HFFc6 (cell line): ENCODE results near the gene PRSS57. TPM values are rescaled to one million over a fixed set of nuclear protein-coding genes. Genes with fewer than 3 reads are reported as not detected.

Experiments used
- DNase-seq: peaks from one replicate; pipeline ENCODE4 v3.0.0-alpha.2; 2018
- H3K27ac Mint-ChIP-seq: 2 replicates; pipeline ENCODE4 v1.8.0; 2020; ENCODE audit warnings: mild to moderate bottlenecking, mixed read lengths
- H3K27me3 Mint-ChIP-seq: 2 replicates; pipeline ENCODE4 v1.8.0; 2021; ENCODE audit warnings: mild to moderate bottlenecking, moderate library complexity, mixed read lengths; ENCODE audit not compliant: insufficient read depth
- H3K36me3 Mint-ChIP-seq: 2 replicates; pipeline ENCODE4 v1.8.0; 2021; ENCODE audit warnings: low read depth, mixed read lengths
- H3K4me1 Mint-ChIP-seq: 2 replicates; pipeline ENCODE4 v1.8.0; 2020; ENCODE audit warnings: low read depth, mixed read lengths
- H3K4me3 Mint-ChIP-seq: 2 replicates; pipeline ENCODE4 v1.8.0; 2020; ENCODE audit warnings: mild to moderate bottlenecking, moderate library complexity, mixed read lengths
- H3K9me3 Mint-ChIP-seq: 2 replicates; pipeline ENCODE4 v1.8.0; 2020; ENCODE audit warnings: mild to moderate bottlenecking, mixed read lengths
- CTCF ChIP-seq: fragments of 200-600 bp; sonication (generic); IDR thresholded peaks from 2 replicates; pipeline ENCODE4 v1.5.0; 2021; ENCODE audit warnings: antibody characterized with exemption, mild to moderate bottlenecking
- total RNA-seq, 6 experiments: library from RNA; stranded (reverse); fragmentation: NEBNext Ultra II Directional; extraction: Animal tissue kit (Norgen Biotek cat#: 25700); gene quantifications; 2 replicates in 1 of 6; 3 replicates in 5 of 6; pipeline ENCODE4 v1.2.3, GENCODE V29; 2021

Gene PRSS57
- total RNA-seq, 6 experiments from 2014 or later: not detected

- Mint-ChIP-seq H3K4me3 (no peak overlapping the region), H3K9me3 (no peaks in the 10 kb centered on the region), H3K4me1 (no peaks in the 10 kb centered on the region), H3K36me3 (peaks cover 4% of the 10 kb centered on the region; the same call in 1 of the 2 replicates), H3K27me3 (no peaks in the 10 kb centered on the region), H3K27ac (no peak overlapping the region)
- DNase-seq: no peak
- no peak for TF ChIP-seq CTCF
Measured at GRCh38 chr19:648904-649801, 46.1 kb downstream of the PRSS57 start.

GRCh38 chr19:648305-648704, 46.9 kb downstream of the PRSS57 start:
- Mint-ChIP-seq H3K4me3 (no peak overlapping the region), H3K4me1 (no peaks in the 10 kb centered on the region), H3K27me3 (no peaks in the 10 kb centered on the region), H3K9me3 (no peaks in the 10 kb centered on the region), H3K36me3 (peaks cover 4% of the 10 kb centered on the region; the same call in 1 of the 2 replicates), H3K27ac (no peak overlapping the region)
- no peak for DNase-seq
- no peak for TF ChIP-seq CTCF

- peaks cover 4% of the 10 kb centered on the region; the same call in 1 of the 2 replicates for H3K36me3 Mint-ChIP-seq
- H3K4me1 Mint-ChIP-seq: no peaks in the 10 kb centered on the region
- H3K9me3 Mint-ChIP-seq: no peaks in the 10 kb centered on the region
- no peak overlapping the region for H3K27ac Mint-ChIP-seq
- H3K27me3 Mint-ChIP-seq: no peaks in the 10 kb centered on the region
- TF ChIP-seq CTCF: no peak
- H3K4me3 Mint-ChIP-seq: no peak overlapping the region
- no peak for DNase-seq
Measured at GRCh38 chr19:647566-648284, 47.5 kb downstream of the PRSS57 start.

- Mint-ChIP-seq H3K27ac (no peak overlapping the region), H3K36me3 (peaks cover 4% of the 10 kb centered on the region; the same call in 1 of the 2 replicates), H3K4me1 (no peaks in the 10 kb centered on the region), H3K4me3 (no peak overlapping the region), H3K27me3 (no peaks in the 10 kb centered on the region), H3K9me3 (no peaks in the 10 kb centered on the region)
- DNase-seq: no peak
- TF ChIP-seq CTCF: no peak
Measured at GRCh38 chr19:646779-647565, 48.3 kb downstream of the PRSS57 start.
